ENCODE measurements around the gene VSTM4.

VSTM4 gene

GRCh38 chr10:49068209-49068608 lies 47.1 kb downstream of the VSTM4 start:
- no peak for DNase-seq

DNA sequence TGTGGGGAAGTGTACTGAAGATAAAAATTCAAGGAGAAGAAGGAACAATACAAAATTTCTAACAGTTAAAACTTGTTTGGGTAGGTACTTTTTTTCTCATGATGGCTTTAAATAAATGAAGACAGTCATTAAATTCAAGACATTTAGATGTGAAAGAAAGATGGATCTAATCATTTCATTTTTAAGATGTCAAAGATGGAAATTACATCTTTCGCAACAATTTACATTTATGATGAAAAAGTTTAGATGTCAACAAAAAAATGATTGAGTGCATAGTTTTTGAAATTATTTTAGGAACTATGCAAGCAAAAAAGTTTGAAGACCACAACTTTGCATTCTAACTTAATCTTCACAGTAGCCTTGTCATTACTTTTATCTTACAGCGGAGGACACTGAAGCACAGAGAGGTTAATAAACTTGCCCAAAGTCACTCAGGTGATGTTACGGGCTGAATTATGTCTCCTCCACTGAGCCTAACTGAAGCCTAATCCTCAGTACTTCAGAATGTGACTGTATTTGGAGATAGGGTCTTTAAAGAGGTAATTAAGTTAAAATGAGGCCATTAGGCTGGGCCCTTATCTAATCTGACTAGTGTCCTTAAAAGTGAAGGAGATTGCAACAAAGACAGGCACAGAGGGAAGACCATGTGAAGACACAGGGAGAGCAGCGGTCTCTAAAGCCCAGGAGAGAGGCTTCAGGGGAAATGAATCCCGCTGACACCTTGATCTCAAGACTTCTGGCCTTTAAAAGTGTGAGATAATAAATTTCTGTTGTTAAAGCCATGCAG lies 48.2 kb downstream of the VSTM4 start:
- DNase-seq, result no peak

- DNase-seq, result no peak
Measured at GRCh38 chr10:49062229-49062628, 53.1 kb downstream of the VSTM4 start.

- no peak for DNase-seq
Measured at GRCh38 chr10:49061667-49062066, 53.7 kb downstream of the VSTM4 start.

DNA sequence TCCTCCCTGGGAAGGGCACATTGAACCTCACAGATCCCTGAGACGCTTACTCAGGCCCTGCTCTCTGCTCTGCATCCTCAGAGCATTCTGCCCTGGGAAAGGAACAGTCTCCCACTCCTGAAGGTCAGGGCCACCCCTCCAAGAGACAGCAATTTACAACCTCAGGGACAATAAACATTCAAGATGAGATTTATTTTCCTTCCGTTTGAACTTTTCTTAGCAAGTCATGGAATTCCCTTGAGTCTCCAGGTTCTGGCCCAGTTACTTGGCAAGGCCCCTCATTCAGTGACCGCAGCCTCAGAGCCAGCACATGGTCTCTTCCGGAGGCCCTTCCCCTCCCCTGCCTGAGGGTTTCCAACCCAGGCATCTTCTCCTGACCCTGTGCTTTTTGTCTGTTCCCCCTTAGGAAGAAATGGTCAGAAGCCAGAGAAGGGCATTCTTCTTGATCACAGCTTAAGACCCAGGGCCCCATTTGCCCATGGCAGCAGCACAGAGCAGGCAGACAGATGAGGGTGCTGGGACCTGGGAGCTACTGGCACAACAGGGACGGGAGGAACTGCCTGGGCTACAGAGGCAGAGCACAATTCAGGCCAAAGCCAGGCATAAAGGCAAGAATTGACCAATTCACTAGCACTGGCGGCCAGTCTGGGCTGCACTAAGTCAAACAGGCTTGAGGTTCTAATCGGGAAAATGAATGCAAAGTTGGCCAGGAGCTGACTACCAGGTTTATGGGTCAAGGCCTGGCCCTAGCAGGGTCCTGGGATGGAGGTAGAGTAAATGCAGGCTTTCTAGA lies 56.7 kb downstream of the VSTM4 start:
- no peak for DNase-seq

DNA sequence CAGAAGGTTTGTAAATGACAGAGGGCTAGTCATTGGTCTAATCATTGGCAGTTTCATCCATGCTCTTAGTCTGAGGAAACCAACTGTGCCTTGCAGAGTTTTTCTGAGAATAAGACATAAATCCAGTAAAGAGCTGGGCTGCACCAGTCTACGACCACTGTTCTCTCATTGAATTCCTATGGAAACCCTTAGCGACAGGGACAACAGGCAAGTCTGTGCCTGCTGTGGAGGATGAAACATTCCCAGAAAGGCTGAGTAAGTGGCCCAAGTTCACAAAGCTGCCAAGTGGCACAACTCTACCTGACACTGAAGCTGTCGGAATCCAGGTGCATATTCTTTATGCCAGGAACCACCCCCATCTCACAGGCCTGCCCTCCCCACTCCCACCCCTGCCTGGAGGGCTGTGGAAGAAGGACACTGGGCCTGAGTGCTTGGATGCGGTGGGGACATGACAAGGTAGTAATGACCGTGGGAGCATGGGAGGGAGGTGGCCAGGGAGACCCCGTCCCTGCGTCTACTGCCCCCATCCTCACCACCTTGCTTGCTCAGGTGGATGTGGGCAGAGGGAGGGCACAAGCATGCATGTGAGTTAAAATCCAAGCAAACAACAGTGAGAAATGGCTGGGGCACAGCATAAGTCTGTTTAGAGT lies 58.0 kb downstream of the VSTM4 start:
- no peak for DNase-seq

DNA sequence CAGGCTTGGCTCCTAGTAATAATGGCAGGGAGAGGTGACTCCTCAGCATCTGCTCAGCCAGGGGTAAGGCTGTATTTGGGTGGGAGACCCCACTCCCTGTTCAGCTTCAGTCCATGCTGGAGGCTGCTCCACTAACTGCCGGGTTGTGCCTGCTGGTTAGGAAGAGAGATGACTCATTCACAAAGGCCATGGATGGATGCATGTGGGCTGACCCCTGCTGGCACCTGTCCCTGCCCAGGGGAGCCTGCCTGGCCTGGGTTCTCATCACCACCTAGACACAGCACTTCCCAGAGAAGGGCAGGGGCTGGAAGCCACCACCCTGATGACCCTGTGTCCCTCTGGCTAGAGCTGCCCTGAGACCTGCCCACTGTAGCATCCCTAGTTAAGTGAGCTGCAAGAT lies 59.0 kb downstream of the VSTM4 start:
- no peak for DNase-seq

DNA sequence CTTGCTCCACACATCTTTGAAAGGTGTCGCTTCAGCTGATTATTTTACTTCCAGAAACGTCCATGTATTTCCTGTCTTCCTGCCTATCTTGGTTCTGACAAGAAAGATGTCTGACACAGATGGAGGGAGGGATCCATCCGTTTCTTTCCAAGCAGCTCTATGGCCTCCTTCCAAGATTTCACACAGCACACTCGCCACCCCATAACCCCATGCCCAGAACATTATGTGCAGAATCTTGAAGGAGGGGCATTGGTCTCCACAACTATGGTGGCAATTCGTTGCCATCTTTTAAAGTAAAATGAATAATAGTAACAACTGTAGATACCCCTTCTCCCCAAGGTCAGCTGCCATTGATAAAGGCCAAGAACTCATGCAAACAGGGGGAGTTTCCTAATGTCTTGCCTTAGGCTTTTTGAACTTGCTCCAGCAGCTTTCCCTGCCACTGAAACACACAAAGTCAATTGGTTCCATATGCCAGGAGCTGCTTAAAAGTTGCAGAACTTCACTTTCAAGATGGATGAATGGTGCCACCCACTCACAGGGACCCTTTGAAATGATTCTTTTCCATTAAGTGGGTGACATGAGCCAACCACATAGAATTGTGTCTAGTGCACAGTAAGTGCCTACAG lies 60.0 kb downstream of the VSTM4 start:
- DNase-seq, result no peak

GRCh38 chr10:49054753-49055152 lies 60.6 kb downstream of the VSTM4 start:
- no peak for DNase-seq

DNA sequence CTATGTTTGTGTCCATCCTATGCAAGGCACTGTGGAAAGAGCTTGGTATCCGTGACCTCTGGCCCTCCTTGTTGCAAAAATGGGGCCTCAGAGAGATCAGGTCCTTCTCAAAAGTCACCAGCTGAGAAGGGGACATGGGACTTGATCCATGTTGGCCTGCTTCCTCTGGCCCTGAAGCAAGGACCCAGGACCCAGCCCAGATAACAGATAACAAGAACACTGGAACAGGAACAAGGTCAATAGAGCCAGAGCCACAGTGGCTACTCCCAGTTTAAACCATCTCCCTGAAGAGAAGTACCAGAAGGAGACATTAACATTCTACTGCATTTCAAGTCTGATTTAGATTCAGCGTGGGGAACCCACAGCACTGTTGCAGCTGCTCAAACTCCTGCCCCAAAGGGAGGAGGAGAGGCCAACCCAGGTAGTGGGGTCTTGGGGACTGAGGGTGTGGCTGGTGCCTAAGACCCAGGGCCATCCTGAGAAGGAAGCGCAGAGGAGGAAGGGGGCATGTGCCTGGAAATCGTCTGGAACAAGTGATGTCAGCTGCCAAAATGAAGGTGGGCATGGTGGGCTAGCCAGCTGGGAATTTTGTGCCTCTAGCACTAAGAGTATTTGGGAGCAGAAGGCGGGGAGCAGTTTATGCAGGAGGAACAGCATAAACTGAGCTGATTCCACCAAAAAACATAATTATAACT lies 61.2 kb downstream of the VSTM4 start:
- no peak for DNase-seq

GRCh38 chr10:49053053-49053997 lies 62.0 kb downstream of the VSTM4 start:
- no peak for DNase-seq

DNA sequence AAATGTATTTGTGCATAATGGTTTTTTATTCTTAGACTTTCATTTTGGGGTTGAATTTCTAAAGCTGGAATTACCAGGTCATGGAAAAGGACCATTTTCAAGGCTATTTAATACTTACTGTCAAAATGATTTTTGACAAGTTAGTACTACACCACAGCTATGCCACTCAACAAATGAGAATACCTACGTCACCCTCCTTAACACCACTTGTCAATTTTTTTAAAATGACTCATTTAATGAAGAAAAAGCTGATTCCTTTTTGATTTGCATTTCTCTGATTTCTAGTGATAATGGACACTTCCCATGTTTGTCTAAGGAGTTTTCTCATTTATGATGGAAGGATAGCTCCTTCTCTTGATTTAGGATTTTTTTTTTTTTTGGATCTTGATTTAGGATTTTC lies 63.3 kb downstream of the VSTM4 start:
- DNase-seq, result no peak

- no peak for DNase-seq
Measured at GRCh38 chr10:49050906-49051305, 64.4 kb downstream of the VSTM4 start.

DNA sequence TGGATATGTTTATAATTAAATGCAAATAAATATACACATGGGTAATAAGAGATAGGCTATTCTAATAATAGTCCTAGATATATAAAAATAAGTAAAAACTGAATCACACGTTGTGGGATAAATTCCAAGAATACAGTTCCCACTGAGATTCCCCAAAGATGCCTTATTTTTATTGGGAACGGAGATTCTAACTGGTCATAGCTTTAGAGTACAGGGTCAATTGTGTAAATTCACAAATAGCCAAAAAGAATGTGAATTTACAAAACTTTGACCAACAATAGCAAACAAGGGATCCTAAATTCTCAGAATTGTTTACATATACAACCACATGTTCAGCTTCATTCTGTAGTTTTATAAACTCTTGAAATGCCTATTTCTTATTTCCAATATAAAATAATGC lies 65.0 kb downstream of the VSTM4 start:
- DNase-seq, result no peak

GRCh38 chr10:49049660-49050059 lies 65.7 kb downstream of the VSTM4 start:
- no peak for DNase-seq

DNA sequence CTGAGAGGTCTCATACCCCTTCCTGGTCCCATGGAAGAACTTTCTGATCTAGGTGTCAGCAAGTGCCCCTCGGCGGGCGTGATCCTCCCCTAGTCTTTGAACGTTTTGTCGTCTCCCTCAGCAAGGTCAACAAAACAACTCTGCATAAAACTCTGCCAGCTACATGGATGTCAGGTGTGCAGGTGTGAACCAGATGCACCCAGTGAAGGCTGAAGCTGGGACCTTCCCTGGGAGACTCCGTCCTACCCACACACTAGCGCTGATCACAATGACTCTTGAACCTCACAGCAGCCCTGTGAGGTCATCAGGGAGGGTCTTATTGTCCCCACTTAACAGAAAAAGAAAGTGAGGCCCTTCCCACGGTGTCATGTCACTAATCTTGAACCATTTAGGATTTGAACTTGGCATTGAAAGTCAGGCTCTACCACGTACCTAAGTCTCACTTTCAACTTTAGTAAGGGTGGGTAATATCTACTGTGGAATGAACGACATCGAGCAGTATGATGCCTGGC lies 68.1 kb downstream of the VSTM4 start:
- DNase-seq, result no peak

GRCh38 chr10:49044293-49045193 lies 70.8 kb downstream of the VSTM4 start:
- DNase-seq, result no peak

- DNase-seq, result no peak
Measured at GRCh38 chr10:49040601-49041000, 74.7 kb downstream of the VSTM4 start.

DNA sequence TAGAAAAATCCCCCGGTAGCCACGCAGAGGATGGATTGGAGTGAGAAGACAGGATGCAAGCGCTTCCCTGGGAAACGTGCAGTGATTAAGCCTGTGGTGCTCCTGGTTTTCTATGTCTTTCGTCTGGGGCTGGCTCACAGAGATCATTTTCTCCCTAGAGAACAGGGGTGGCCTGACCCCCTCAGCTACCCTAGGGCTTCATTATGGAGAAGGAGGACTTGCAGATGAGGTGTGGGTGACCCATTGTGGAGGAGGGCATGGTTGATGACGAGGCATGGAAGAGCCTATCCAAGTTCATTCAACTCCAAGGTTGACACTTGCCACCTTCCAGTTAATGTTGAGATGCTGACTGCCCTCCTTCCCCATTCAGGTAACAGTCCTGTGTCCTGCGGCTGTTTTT lies 75.9 kb downstream of the VSTM4 start:
- no peak for DNase-seq

DNA sequence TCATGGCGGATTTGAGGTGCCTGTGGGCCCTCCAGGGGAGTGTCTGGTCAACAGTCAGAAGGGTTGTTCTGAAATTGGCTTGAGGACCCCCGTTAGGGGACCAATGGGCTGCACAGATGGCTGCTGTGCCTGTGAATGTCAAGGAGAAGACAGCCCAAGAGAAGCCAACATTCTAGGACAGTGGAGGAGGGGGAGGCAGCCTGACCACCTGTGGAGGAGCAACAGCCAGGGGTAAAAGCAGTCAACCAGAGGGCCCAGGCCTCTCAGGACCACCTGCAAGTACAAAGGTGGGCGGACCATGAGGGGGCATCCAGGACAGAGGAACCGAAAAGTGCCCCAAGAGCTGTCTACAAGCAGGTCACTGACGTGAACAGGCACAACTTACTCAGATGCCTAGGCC lies 76.6 kb downstream of the VSTM4 start:
- DNase-seq, result no peak

Data from CD4-positive, alpha-beta T cell treated with Interleukin-21 for 1 hour (primary cell).